Measurements from ENCODE around the gene HNRNPM.
"Not testable (repeated sequence)": the region's sequence is repeated elsewhere in the genome, so short reads cannot be mapped to it uniquely, and the experiment has no call there.

Gene HNRNPM

DNA sequence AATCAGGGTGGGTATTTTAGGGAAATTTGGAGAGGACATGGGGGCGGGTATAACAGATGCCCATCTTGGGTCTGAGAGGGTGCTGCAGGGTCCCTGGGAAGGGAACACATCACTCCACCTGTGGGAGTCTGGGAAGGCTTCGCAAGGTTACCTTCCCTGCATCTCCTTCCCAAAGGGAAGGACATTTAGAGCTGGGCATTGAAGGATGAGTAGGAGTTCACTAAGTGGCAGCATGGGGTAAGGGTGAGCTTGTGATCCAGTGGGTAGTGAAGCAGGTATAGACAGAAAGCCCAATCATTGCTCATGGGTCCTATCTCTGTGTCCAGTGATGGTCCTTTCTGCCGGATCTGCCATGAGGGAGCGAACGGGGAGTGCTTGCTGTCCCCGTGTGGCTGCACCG, 18.5 kb upstream of the HNRNPM start:
- DNase-seq (ENCODE audit: low read depth): no peak

DNA sequence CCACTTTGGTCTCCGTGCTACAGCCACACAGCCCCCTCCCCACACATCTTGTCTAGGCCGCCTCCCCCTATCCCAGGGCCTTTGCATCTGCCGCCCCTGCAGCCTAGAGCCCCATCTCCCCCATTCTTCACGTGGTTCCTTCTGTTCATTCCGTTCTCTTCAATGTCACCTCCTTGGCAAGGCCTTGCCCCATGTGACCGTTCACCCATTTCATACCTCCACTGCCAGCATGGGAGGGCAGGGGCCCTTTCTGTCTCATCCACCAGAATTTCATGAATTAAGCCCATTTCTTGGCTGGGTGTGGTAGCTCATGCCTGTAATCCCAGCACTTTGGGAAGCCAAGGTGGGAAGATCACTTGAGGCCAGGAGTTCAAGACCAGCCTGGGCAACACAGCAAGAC, 15.7 kb upstream of the HNRNPM start:
- DNase-seq (ENCODE audit: low read depth): no peak

DNA sequence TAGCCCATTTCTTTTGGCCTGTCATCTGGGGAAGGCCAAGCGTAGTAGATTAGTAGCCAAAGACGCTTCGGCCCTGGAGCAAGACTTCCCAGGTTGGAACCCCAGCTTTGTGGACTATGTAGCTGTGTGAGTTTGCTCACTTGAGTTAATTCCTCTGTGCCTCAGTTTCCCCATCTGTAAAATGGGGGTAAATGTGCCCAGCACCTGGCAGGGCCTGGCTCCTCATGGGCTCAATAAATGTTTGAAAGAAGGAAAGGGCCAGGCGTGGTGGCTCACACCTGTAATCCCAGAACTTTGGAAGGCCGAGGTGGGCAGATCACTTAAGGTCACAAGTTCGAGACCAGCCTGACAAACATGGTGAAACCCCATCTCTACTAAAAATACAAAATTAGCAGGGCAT, 14.9 kb upstream of the HNRNPM start:
- no peak for DNase-seq (ENCODE audit: low read depth)

DNA sequence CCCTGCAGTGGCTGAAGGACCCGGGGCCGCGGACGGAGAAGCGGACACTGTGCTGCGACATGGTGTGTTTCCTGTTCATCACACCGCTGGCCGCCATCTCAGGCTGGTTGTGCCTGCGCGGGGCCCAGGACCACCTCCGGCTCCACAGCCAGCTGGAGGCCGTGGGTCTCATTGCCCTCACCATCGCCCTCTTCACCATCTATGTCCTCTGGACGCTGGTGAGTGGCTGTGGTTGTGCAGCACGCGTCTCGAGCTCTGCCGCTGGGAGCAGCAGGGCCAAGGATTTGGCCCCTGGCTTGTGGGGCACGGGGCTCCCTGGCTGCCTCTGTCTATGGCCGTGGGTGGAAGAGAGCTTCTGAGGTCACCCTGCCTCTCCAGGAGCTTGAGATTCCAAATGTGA, 14.1 kb upstream of the HNRNPM start:
- no peak for DNase-seq (ENCODE audit: low read depth)

DNA sequence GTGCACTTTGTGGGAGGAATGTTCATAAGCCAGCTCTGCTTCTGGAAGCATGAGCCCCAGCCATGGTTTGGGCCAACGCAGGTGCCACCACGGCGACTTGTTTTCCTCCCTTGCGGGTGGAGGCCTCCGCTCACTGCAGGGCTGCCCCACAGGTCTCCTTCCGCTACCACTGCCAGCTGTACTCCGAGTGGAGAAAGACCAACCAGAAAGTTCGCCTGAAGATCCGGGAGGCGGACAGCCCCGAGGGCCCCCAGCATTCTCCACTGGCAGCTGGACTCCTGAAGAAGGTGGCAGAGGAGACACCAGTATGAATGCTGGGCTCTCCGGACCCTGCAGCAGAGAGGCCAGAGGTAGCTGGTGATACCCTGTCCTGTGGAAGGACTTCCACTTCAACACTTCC, 6.5 kb upstream of the HNRNPM start:
- no peak for DNase-seq (ENCODE audit: low read depth)

DNA sequence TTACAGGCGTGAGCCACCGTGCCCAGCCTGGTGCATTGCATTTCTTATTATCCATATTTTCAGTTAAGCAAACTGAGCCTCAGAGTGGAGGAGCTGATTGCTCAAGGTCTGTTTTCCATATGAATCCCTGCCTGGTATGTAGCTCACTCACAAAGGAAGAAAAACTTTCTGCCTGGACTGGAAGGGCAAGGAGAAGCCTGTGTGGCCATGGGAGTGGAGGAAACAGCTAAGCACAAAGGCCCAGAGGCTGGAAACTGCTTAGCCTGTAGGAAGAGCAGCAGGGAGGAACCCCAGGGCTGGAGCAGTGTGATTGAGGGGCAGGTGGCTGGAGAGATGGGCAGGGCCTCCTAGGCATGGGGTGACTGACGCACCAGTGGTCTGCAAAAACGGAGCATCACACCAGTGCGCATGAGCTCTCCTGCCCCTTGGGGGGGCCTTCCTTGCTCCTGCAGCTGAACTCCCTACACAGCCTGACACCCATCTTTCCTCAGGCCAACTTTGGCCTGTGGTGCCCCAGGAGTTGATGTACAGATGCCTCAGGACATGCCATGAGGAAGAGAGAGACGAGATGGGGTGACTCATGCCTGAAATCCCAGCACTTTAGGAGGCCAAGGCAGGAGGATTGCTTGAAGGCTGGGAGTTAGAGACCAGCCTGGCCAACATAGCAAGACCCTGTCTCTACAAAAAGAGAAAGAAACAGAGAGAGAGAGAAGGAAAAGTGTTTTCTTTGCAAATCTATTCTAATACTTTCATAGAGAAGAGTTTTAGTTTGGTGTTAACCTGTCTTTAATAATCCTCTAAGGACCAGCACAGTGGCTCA, 2.8 kb upstream of the HNRNPM start:
- no peak for DNase-seq (ENCODE audit: low read depth)

DNA sequence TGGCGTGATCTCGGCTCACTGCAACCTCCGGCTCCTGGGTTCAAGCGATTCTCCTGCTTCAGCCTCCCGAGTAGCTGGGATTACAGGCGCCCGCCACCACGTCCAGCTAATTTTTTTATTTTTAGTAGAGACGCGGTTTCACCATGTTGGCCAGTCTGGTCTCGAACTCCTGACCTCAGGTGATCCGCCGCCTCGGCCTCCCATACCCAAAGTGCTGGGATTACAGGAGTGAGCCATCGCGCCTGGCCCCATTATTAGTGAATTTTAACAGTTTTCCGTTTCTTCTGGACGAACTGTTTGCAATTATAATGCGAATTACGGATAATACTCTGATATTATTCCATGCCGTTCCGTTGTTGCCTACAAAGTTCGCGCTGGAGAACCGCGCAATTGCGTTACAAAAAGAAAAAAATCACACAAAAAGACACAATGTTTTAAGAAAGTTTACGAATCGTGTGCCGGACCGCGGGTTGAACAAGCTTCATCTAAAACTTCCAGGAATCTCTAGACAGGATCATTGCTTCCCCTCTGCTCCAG, 567 bp upstream of the HNRNPM start:
- DNase-seq (ENCODE audit: low read depth): not testable (repeated sequence)

DNA sequence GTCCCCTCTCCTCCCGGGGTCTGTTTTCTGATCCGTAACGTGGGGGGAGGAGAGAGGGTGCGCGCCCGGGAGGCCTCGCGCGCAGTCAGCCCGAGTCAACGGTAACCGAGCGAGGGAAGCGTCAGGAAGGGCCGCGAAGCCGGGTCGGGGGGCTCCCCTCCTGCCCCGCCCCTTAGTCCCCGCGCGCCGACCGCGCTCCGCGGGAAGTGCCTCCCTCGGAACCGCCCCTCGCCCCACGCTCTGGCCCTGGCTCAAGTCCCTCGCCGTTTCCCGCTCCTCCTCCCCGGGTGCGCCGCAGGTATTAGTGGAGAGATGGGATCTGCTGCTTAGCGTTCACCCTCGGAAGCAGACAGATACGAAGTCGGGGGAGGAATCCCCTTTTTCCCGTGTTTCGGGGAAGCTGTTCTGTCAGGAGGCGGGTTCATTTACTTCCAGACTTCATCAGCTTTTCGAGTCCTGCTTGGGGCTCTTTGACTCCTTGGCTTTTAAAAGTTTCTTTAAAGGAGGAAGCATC, 770 bp downstream of the HNRNPM start:
- DNase-seq (ENCODE audit: low read depth): peak; percentile 8

DNA sequence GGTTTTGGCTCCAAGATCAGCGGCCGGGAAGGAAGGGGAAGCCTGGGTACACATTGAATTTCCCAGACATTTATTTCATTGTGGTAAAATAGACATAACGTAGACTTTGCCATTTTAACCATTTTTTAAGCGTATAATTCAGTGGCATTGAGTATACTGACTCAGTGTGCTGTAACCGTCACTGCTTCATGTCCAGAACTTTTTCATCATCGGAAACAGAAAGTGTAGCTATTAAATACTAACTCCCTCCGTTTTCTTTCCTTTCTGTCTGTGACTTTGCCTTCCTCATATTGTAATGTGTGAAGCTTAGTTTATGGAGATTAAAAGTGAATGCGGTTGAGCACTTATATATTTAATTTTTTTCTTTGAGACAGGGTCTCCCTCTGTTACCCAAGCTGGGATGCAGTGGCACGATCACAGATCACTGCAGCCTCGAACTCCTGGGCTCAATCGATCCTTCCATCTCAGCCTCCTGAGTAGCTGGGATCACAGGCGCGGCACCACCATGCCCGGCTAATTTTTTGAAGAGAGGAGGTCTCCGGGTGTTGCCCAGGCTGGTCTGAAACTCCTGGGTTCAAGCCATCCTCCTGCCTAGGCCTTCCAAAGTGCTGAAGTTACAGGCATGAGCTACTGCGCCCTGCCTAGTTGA, 1.4 kb downstream of the HNRNPM start:
- no peak for DNase-seq (ENCODE audit: low read depth)

DNA sequence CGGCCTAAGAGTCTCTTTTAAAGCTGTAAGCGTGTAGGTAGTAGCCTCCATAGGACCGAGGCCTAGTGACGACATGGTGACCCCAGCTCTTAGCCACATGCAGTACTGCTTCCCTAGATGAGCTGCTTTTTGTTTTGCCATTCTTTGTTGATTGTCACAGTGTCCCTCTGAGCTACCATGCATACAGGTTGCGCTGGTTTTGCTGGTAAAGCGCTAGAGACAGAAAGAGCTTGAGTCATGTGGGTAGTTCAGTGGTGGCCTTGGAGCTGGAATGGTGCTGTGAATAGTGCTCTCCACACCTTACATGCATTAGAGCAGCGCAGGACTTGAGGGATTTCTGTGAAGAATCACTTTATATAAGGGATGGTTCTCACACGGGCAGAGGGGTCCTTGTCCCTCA, 5.1 kb downstream of the HNRNPM start:
- DNase-seq (ENCODE audit: low read depth): no peak

DNA sequence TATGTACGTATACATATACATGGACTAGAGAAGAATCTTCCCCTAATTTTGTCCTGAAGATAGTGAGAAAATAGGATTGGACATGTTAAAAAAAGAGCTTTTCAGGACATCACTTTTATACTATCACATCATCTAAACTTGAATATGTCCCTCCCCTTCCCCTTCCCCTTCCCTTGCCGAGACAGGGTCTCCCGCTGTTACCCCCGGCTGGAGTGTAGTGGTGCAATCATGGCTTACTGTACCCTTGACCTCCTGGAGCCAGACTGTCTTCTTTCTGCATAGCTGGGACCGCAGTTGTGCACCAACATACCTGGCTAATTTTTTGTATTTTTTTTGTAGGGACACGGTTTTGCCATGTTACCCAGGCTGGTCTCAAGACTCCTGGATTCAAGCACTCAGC, 6.6 kb downstream of the HNRNPM start:
- DNase-seq (ENCODE audit: low read depth): no peak

DNA sequence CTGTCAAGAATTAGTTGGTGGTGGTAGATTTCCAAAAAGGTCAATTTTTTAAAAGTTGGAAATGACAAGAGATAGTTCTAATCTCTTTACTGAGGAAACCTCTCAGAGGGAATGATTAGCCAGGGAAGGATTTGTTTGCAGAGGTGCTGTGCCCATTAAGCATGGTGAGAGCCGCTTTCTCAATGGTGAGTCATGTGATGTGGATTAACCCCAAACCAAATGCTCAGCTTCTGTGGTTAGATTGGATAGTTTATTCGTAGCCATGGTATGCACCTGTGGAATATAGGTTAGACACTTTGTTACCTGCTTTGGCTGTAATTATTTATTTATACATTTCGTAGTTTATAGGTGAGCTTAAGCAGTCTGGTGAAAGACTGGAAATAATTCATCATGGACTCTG, 7.1 kb downstream of the HNRNPM start:
- DNase-seq (ENCODE audit: low read depth): peak; percentile 4

DNA sequence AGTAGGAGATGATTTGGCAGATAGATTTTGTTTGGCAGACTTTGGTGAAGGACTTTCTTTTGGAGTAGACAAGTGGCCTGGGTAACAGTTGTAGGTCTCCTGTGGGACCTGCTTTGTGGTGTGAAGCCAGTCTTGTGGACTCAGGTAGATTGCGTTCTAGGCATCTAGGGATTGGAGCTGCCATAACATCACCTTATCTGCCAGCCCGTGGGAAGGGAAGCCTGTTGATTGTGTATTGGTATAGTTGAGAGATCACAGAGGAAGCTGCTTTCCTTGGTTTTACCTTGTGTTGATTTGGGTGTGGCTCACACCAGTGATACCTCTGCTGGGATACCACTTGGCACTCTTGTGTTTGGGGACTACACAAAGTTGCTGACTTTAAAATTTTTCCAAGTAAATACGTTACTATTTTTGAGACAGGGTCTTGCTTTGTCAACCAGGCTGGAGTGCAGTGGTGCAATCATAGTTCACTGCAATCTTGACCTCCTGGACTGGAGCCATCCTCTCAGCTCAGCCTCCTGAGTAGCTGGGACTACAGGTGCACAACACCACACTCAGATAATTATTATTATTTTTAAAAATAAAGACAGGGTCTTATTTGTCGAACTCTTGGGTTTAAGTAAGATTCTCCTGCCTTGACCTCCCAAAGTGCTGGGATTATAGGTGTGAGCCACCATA, 7.8 kb downstream of the HNRNPM start:
- DNase-seq (ENCODE audit: low read depth): no peak

DNA sequence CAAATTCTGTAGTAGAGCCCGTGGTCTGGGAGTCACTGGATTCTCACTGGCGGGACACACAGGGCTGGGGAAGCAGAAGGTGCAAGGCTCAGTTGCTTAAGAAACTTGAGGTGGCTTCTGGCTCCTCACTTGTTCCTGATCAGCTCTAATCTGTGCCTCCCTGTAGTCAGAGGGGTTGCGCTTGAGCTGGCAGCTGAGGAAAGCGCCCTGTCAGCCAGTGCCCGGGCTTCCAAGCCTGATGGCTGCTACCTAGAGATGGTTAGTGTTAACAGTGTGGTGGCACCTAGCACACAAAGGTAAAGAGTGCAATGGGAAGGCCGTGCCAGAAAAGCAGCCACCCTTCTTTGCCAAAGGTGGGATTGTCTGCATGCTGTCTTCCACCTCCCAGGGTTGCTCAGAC, 8.8 kb downstream of the HNRNPM start:
- no peak for DNase-seq (ENCODE audit: low read depth)

DNA sequence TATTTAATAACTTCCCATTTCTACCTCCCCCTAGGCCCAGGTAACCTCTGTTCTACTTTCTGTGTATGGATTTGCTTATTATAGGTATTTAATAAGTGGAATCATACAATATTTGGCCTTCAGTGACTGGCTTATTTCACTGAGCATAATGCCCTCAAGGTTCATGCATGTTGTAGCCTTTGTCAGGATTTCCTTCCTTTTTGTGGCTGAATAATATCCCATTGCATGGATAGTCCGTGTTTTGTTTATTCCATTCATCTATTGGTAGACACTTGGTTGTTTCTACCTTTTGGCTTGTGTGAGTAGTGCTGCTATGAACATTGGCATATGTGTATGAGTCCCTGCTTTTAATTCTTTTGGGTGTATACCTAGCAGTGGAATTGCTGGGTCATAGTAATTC, 9.4 kb downstream of the HNRNPM start:
- no peak for DNase-seq (ENCODE audit: low read depth)

DNA sequence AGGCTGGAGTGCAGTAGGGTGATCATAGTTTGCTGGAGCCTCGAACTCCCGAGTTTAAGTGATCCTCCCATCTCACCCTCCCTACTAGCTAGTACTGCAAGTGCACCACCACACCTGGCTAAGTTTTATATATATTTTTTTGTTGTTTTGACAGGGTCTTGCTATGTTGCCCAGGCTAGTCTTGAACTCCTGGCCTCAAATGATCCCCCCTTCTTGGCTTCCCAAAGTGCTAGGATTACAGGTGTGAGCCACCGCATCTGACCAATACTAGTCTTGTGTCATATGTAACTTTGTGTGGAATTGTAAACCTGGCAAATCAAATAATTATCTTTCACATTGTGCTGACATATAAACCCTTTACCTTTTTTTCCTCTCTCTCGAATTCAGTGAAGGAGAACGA, 10.2 kb downstream of the HNRNPM start:
- no peak for DNase-seq (ENCODE audit: low read depth)

DNA sequence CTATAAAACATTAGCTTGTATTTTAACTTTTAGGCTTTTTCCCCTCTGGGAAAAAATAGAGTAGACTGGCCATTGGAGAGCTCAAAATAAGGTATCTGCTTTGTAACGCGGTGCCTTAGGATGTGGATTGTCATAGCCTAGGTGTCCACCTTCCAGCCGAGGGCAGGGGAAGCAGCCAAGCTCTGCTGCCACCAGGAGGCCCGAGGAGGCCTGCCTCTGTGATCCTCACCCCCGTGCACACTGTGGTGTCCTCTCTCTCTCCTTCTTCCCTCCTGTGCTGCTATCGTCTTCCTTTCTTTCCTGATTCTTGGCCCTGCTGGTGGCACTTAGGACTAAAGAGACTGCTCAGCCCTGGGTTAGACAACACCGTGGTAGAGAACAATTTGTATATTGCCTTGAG, 11.3 kb downstream of the HNRNPM start:
- no peak for DNase-seq (ENCODE audit: low read depth)

DNA sequence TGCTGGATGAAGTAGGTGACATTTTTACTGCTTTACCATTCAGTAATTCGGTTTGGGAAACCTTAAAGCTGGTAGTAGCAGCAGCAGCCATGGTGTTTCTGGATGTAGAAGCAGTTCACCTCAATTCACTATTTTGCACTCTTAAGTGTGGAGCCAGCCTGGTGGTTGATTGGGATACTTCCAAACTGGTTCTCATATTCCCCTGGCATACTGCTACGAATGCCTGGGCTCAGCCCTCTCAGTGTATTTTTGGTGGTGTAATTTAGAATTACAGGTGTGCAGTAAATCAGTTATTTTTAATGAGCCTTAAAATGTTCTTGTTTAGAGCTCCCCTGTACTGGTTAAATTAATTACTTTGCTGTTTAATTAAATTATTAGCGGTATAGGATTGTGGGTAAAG, 12.4 kb downstream of the HNRNPM start:
- DNase-seq (ENCODE audit: low read depth): no peak

DNA sequence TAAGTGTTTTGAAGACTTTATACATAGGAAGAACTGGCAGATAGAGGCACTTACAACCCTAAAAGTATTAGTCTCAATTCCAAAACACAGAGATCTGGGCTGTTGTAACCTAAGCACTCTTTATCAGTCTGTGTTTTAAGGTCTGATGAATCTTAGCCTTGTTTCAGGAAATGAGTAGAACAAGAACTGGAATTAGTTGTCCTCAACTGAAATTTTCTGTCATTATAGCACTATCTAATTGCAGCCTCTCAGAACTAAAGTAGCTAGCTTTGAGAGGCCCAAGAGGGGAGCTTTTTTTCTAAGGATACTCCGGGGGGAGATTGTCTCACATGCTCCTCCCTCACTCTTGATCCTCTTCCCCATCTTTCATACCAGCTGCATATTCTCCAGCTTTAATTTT, 13.1 kb downstream of the HNRNPM start:
- DNase-seq (ENCODE audit: low read depth): no peak

DNA sequence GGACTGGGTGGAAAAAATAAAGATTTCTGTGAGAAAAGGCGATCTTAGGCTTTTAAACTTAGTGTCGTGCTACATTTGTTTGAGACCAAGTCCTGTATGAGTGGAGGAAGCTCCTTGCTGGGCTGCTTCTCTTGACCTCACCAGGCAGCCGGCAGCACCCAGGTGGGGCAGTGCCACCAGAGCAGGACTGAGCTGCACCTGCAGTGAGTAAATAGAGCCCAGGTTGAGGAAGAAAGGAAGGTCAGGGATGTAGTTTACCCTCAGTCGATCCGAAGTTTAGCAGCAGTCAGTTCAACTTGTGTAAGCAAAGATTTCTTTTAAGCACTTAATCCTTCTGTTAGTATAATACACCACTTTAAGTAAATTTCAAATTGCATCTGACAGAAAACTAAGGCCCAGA, 13.6 kb downstream of the HNRNPM start:
- DNase-seq (ENCODE audit: low read depth): no peak

DNA sequence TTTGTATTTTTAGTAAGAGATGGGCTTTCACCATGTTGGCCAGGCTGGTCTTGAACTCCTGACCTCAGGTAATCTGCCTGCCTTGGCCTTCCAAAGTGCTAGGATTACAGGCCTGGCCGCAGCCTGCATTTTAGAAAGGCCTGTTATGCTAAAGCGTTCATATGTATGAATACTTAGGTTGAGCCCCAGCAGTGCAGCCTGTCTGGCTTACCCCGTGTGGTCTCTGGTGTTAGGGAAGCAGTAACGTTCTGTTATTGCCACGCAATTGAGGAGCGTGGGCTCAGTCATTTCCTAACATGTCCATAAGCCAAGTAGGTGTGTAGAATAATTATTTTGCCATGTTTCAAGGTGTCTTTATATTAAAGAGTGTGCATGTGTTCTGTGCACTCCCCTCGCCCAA, 14.3 kb downstream of the HNRNPM start:
- no peak for DNase-seq (ENCODE audit: low read depth)

DNA sequence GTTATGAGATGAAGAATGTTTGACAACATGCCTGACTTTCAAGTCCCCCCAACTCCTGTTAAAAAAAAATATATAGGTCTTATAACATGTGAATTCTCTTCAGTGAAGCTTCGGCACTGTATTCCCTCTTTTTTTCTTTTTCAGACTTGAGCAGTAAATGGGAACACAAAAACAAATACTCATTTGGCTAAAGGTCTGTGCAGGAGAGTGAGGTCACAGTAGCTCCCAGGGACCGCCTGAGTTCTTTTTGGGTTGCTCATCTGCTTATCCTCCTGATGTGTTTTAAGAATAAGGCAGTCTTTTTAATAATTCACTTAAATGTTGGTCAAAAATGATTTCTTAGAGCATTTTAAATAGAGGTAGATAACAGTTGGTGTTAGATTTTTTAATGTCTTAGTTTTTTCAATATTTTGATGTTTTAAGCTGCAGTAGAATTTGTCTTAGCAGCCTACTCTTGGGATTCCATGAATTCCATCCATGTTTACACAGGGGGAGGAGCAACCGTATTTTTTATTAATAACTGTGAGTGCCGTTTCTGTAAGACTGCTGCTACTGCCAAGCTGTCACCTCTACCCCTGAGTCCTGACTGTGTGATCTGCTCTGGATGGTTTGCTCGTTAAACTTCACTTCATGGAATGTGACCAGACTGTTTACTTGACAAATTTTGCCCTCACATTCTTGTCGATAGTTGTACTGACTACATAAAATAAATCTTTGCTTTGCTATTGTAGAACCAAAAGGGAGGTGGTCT, 14.9 kb downstream of the HNRNPM start:
- no peak for DNase-seq (ENCODE audit: low read depth)
